Adipose tissue (tissue), 3 donors: ENCODE measurements around the gene ZNF521. TPM values are rescaled to one million over a fixed set of nuclear protein-coding genes. Genes with fewer than 3 reads are reported as not detected.

Source experiments
- H3K27ac ChIP-seq: one replicate; pipeline ENCODE4 v1.5.1; 2013; ENCODE audit warnings: low read depth, low read length
- WGBS, 3 donors: extraction: QIAGEN DNeasy Blood & Tissue Kit; methylation state at CpG; one replicate each; pipeline ENCODE4 v1.1.7; 2013; 5-methylcytosine and 5-hydroxymethylcytosine counted together
- polyA plus RNA-seq, 3 donors: library from polyadenylated mRNA; stranded (reverse); fragments of 200-250 nt; gene quantifications; one replicate each; pipeline ENCODE4 v1.2.3, GENCODE V29; 2013
- donor health status: healthy with polysubstance abuse.
- donor health status: Bipolar disorder and iron deficiency.
- donor health status: healthy.

ZNF521 gene
- polyA plus RNA-seq, 3 donors = 1.8 to 12.4 (median 11.4) TPM

DNA sequence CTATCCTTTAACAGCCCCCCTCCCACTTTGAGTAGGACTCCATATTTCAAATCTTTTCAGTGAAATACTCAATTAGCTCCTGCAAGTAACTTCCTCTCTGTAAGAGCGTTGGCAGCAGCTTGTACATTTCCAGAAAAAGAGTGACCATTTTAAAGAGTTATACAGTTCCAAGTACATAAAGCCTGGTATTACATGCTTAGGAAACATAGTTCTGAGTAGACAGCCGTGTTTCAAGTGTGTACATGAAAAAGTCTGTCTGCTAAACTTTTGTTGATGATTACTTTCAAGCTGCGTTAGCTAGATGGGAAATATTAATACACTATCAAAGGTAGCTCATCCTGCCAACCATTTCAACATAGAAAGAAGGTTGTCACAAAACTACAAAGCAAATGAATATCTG is 112.8 kb downstream of the ZNF521 start:
- WGBS, 3 donors = 42 to 64% (median 47%) methylated on average over 3 of the region's 3 CpGs
- no peak overlapping the region for H3K27ac ChIP-seq

DNA sequence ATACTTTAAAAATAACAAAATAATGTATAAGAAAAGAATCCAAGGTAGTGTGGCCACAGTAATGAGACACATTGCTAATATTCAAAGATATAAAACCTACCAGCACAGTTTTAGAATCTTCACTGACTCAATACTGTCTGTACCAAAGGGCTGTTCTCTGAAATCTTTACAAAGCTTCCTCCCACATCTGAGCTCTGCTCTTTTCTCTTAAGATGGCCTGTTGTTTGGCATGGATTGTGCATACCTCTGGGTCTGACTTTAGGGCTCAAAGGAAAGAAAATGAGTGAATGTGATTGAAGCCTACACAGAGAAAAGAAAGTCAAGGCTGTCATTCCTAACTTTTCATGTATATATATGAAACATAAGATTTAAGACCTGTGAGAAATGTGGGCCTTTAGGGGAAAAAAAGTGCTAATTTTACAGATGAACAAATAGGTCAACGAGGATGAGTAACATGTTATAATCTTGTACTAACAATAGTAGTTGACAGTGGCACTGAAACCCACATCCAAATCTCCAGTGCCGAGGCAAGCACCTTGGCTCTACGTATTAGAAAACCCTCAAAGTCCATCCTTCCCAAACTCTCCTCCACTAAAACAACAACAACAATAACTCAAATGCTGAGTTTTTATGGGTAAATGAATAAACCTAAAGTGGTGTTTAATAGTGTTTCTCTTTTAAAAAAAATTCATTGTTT is 114.2 kb downstream of the ZNF521 start:
- WGBS, 3 donors = 87 to 91% (median 90%) methylated on average over 3 of the region's 3 CpGs

DNA sequence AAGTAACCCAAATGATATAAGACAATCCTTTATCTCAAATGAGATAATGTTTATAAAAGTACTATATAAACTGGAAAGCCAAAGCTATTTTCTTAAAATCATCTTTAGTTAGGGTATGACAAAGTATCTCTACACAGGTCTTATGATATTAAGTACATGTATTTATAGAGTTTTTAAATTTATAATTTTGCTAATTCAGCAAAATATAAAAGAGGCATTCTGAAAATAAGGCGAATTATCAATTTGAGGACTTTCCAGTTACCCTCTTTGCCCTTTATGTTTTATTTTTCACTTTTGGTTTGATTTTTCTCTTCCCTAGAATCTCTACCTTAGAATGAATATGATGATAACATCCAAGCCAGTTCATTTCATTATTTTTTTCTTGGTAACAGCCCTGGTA is 115.2 kb downstream of the ZNF521 start:
- H3K27ac ChIP-seq = no peak overlapping the region
- 87 to 98% (median 95%) methylated on average over 1 of the region's 1 CpG for WGBS, 3 donors

More for the DNA sequence above, 114.2 kb downstream of the ZNF521 start:
- H3K27ac ChIP-seq = no peak overlapping the region

DNA sequence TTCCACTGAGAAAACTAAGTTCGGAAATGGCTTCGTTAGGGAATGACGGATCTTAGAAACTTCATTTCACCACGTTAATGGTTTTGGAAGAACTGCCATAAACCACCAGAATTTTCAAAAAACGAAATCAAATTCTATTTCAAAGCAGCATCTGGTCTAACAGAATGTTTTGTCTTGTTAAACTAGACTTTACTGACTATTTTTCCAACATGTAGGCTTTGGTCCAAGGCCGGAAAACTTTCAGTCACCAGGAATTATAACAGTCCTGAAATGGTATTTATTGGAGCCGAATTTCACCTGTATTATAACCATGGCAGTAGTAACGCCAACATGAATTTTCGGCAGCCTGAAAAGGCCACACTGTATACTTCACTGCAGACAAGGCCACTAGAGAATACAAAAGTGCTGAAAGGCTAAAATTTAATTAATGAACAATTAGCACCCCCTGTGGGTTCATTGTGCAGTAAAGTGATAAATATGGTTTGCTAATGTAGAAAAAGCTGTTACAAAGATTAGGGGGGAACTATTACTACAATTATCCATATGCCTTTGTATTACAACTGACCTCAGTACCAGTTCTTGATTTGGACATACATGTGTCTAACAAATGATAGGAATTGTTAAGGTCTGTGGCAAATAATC is 116.4 kb downstream of the ZNF521 start:
- 70 to 95% (median 77%) methylated on average over 9 of the region's 9 CpGs for WGBS, 3 donors
- H3K27ac ChIP-seq = no peak overlapping the region

DNA sequence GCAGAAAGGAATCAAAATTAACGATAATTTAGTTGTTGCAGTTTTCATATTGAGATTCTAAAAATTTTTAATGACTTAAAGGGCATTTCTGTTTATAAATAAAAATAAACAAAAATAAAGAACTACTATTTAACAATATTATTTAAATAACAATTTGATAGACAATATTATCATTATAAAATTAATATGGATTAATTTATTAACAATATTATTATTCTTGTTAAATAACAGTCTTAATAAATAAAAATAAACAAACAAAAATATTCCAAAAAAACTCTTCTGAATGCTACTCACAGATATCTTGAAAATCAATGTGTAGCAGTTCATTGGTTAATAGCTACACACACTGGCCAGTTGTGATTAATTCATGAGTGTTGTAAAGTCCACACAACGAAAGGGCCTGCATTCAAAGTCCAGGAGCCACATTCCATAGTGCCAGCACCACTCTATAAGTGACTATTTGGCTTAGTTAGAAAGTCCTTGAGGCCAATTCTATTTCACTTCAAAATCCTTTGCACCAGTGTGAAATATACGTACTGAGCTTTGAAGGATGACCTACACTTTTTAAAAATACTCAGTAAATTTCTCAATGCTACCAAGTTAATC is 117.1 kb downstream of the ZNF521 start:
- 73 to 91% (median 91%) methylated on average over 3 of the region's 3 CpGs for WGBS, 3 donors
- no peak overlapping the region for H3K27ac ChIP-seq

DNA sequence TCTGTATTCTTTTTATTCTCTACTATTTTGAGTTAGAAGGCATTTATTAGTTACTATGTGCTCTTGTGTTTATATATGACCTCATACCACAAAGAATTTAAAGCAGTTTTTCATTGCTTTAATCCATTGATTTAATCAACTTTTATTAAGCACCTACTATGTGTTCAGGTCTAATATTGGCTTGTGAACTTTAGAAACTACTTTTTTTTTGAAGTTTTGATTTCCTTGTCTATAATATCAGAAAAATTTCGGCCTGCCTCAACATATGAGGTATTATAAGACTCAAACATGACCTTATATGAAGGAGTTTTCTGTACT is 117.7 kb downstream of the ZNF521 start:
- WGBS, 3 donors = 76 to 87% (median 80%) methylated on average over 1 of the region's 1 CpG

DNA sequence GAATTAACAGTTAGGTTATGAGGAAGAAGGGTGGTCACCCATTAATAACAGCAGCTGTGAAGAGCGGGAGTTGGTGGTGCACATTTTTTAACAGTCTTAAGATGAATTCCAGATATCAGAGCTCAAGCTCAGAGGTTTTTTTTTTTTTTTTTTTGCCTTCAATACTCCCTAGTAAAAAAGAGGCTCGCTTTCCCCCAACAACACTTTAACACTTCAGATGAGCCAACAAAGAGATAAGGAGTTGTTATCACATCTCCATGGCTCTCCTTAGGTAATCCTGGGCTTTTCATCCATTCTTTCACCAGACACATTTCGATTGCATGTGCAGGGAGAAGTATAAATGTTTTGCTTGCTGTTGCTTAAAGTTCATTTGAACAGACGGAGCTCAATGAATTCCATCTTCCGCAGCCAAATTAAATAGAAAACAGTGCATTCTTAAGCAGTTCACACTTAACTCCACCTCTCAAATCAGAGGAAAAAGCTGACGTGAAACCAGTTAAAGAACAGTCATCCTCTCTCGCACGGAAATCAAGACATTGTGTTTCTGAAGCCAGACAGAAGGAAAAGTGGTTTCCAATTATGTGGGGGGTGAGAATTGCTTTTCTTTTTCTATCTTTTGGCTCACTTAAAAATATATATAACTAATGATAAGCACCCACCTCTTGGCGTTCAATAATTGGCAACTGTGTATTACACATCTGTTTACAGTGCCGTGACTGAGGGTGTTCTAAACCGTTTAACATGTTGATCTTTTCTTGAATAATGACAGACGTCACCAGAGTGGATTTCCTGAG is 118.2 kb downstream of the ZNF521 start:
- WGBS, 3 donors = 20 to 24% (median 21%) methylated on average over 12 of the region's 12 CpGs
- no peak overlapping the region for H3K27ac ChIP-seq

More for the DNA sequence above, 117.7 kb downstream of the ZNF521 start:
- no peak overlapping the region for H3K27ac ChIP-seq

DNA sequence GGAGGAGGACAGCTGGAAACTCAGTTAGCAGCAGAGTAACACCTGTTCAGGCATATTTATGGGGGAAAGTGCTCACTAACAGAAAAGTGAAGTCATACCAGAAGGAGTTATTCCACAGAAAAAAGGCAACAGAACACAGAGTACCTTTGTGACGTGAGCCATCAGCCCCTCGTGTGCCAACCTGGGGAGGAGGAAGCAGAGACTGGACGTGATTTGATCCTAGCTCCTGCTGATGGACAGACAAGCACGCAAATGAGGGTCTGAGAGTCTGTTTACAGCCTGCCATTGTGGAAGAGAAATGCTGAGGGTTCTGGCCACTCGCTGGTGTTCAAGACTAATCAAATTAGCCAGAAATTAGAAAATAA is 120.7 kb downstream of the ZNF521 start:
- no peak overlapping the region for H3K27ac ChIP-seq
- 46 to 54% (median 49%) methylated on average over 5 of the region's 5 CpGs for WGBS, 3 donors

DNA sequence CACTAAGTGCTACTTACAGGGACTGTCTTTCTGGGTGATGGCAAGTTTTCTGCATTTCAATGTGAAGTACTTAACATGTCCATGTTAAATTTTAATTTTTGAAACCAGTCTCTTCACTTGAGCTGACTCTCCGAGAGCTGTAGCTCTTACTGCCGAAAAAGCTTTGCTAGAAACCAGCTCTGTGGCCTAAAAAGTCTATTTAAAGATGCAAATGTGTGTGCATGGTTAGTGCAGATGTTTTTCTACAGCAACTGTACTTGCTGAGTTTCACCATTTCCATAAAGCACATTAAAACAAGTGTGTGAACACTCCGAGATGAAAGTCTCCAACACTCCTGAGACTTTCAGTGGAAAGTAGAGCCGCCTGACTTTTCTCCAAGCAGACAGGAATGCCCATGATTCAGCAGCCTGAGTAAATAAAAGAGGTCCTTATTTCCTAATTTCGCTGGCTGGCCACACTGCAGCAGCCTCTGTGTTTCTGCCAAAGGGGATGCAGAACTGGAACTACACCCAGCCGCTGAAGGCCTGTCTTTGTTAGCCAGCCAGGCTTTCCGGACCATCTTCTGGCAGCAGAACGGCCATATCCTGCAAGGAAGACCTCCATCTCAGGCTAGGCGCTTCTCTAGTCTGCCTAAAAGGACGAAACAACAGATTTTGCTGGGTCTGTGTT is 121.2 kb downstream of the ZNF521 start:
- 10 to 23% (median 12%) methylated on average over 10 of the region's 10 CpGs for WGBS, 3 donors
- H3K27ac ChIP-seq = no peak overlapping the region

DNA sequence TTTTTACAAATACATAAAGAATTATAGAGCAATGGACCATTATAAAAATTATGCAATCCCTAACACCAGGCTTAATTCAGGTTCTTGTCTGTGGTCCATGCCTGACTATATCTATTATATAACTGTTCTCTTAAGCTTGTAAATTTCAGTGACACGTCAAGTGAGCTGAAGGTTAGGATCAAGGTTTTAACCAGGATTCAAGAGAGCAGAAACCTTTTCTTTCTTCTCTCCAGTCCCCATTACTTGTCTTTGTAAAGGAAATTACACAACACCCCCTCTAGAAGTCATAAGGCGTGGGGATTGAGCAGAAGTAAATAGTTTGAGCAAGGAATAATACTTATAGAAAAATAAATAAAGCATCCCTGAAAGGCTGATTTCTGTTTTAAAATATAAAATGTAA is 122.0 kb downstream of the ZNF521 start:
- 48 to 70% (median 60%) methylated on average over 2 of the region's 2 CpGs for WGBS, 3 donors
- H3K27ac ChIP-seq = no peak overlapping the region

DNA sequence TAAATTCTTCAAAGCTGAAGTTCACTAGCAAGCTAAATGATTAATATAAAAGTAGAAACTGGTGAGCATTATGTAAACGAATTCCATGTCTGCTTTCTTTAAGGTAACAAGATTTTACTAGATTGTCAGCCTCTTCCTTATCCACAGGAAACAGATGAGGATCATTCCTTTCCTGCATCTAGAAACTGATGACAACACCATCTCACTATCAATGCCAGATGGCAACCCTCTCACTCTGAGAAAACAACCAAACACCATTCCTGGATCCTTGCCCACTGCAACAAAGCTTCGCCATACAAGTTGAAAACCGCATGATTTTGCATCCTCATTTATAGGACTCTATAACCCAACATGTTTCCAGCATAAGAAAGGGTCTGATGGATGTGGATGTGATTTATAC is 122.9 kb downstream of the ZNF521 start:
- H3K27ac ChIP-seq = no peak overlapping the region

DNA sequence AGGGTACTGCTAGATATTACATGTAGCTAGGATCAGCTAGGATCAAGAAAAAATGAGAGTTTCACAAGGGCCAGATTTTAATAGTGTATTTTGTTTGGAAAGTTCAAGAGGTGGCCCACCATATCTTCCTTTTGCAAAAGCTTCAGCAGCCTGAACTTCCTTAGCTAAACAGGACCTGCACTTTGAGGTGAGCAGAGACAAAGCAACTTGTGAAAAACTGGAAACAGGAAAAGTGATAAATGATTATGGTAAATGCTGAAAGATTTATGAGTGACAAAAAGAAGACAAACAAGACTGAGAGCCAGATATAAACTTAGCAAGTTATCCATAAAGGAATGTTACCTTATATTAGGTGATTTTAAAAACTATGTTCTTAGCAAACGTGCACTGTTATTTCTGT is 123.6 kb downstream of the ZNF521 start:
- no peak overlapping the region for H3K27ac ChIP-seq
- WGBS, 3 donors = 44 to 67% (median 48%) methylated on average over 1 of the region's 1 CpG

More for the DNA sequence above, 122.9 kb downstream of the ZNF521 start:
- 31 to 43% (median 40%) methylated on average over 3 of the region's 3 CpGs for WGBS, 3 donors

DNA sequence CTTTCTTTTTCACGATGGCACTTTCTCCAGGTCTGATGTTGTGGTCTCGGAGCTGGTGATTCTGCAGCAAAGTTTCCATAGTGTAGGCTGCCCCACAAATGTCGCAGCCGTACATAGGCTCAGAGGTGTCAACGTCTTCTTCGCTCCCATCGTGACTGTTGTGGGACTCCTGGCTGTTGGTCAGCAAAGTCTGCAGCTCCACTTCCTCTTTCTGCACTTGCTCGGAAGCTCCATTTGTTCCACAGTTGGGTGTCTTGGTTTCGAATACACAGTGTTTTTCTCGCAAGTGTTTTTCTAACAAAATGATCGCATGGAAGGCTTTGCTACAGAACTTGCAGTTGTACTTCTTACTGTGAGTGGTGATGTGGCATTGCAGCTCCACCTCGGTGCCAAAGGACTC is 126.8 kb downstream of the ZNF521 start:
- WGBS, 3 donors = 63 to 85% (median 68%) methylated on average over 12 of the region's 12 CpGs
- no peak overlapping the region for H3K27ac ChIP-seq

DNA sequence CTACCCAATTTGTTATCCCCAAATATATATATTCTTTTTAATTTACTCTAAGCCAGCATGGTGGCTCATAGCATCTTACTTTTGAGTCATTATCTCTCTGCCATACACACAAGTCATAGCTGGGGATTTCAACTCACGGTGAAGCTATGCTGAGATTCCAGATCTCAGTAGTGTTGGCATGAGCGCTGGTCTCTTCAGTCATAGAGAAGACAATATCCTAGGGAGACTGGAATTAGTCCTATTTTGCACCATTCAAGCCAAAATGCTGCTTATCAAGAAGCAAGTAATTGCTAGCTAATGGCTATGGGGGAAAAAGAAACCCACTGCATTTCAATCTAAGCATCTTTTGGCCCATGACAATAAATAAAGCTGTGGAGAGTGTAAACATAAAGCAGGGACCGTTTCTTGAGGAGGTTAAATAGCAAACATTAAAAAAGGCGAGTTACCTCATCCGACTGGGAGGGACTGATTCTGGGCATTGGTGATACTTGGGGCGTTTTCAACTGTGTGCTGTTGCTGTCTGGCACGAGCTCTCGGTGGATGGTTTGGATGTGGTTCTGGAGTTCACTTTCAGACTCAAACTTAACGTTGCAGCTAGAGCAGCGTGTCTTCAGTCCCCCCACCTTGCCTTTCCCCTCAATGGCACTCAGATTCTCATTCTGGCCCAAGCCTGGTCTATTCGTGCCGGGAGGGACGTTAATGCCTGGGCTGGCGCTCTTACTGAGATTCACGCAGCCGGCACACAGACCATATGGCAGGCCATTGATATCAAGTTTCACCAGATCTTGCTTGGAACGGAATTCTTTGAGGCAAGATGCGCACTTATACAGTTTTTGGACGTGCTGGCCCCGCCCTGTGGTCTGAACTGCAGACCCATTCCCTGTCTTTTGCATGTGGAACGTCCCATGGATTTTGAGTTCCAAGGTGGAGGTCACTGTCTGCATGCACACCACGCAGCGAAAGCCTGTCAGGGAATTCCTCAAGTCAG is 127.8 kb downstream of the ZNF521 start:
- 86 to 94% (median 92%) methylated on average over 23 of the region's 23 CpGs for WGBS, 3 donors
- no peak overlapping the region for H3K27ac ChIP-seq

DNA sequence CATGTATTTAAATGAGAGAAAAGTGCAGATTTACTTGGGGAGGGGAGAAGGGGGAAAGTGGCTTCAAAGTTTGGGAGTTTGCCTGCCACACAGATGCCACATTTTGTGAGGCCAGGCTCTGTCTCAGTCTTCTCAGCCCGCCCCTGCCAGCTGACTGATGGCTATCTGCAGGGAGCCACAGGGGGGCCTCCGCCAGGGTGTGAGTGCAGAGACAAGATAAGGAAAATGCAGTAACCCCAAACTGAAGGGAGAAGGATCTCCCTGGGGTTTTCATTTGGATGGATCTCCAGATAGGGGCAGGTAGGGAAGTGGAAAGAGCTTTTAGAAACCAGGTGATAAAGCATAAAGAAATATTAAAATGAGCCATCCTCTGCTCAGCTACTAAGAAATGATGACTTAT is 128.8 kb downstream of the ZNF521 start:
- WGBS, 3 donors = 59 to 68% (median 64%) methylated on average over 2 of the region's 2 CpGs
- no peak overlapping the region for H3K27ac ChIP-seq

DNA sequence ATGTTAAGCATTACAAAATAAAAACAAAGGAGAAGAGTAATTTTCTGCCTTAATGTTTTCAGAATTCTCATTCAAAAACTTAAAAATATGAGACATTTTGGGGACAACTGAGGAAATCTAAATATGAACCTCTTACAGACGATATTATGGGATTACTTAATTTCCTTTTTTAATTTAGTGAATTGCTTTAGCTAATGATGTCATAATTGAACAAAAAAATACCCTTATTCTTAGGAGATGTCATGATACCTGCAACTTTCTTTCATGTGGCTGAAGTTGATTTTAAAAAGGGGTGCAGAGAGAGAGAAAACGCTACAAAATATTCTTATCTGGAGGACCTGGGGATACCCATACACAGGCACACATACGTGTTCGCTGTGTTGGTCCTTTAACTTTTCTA is 129.3 kb downstream of the ZNF521 start:
- WGBS, 3 donors = 77 to 82% (median 80%) methylated on average over 4 of the region's 4 CpGs
- no peak overlapping the region for H3K27ac ChIP-seq

DNA sequence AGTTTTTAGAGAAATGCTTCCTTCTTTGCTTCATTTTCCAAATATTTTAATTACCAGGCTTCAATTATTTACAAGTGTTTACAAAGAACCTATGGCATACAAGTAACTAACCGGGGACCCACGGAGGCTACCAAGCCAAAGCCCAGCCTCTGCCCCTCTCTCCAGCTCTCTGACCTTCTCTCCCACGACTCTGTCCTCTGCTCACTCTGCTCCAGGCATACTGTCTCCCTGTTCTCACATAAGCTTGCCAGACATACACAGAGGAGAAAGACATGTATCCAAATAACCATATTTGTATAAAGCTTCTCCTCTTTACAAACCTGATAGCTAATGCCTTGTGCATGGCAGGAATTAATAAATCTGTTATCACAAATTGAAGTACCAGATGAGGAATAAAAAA is 141.3 kb downstream of the ZNF521 start:
- 74 to 90% (median 87%) methylated on average over 3 of the region's 3 CpGs for WGBS, 3 donors
- no peak overlapping the region for H3K27ac ChIP-seq

DNA sequence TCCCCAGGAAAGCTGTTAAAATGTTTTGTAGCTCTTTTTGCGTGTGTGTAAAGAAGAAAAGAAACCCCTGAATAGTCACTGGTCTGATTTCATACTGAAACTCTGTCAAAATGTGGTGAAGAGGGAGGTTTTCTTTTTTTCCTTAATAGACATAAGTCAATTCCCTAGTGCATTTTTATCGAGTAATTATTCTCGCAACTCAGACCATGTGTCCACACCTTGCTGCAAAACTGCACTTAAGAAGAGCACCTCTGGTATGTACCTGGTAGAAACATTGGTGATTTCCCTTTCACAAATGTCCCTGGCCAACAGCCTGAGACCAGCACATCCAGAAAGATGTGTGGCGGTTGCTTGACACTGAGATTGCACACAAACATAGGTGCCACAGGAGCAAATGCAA is 159.9 kb downstream of the ZNF521 start:
- 75 to 83% (median 80%) methylated on average over 4 of the region's 4 CpGs for WGBS, 3 donors
- H3K27ac ChIP-seq = no peak overlapping the region
